HK-2 (cell line): Measurements from ENCODE around the gene NBPF3.
A peak's percentile ranks its signal among the peaks of the same experiment; 100 is the strongest.

ENCODE experiments used
- DNase-seq: peaks from one replicate; pipeline ENCODE4 v3.0.0-alpha.2; 2018; ENCODE audit not compliant: unreplicated experiment

The NBPF3 gene

GRCh38 chr1:21494196-21494595 is 54.3 kb downstream of the NBPF3 start:
- no peak for DNase-seq

- DNase-seq, result no peak
Measured at GRCh38 chr1:21495225-21495820, 55.4 kb downstream of the NBPF3 start.

GRCh38 chr1:21496063-21496462 is 56.1 kb downstream of the NBPF3 start:
- no peak for DNase-seq

GRCh38 chr1:21496886-21497285 is 56.9 kb downstream of the NBPF3 start:
- no peak for DNase-seq

GRCh38 chr1:21497466-21498061 is 57.6 kb downstream of the NBPF3 start:
- DNase-seq, result no peak

GRCh38 chr1:21499283-21499950 is 59.5 kb downstream of the NBPF3 start:
- no peak for DNase-seq

- DNase-seq, result no peak
Measured at GRCh38 chr1:21503706-21504377, 63.9 kb downstream of the NBPF3 start.

GRCh38 chr1:21506804-21507203 is 66.9 kb downstream of the NBPF3 start:
- DNase-seq, result no peak

- DNase-seq, result no peak
Measured at GRCh38 chr1:21507511-21508270, 67.8 kb downstream of the NBPF3 start.

GRCh38 chr1:21508580-21509350 is 68.8 kb downstream of the NBPF3 start:
- peak; percentile 58 for DNase-seq

- no peak for DNase-seq
Measured at GRCh38 chr1:21509351-21510112, 69.6 kb downstream of the NBPF3 start, which contains the start of gene ALPL. ALPL (plus strand) TSS chr1:21509423; CDS start chr1:21554082, 44,659 bp downstream.

GRCh38 chr1:21510113-21510493 is 70.2 kb downstream of the NBPF3 start:
- DNase-seq, result no peak

GRCh38 chr1:21510885-21511578 is 71.1 kb downstream of the NBPF3 start:
- DNase-seq, result no peak

GRCh38 chr1:21511579-21512522 is 71.9 kb downstream of the NBPF3 start:
- DNase-seq, result peak; percentile 72

GRCh38 chr1:21514245-21514644 is 74.3 kb downstream of the NBPF3 start:
- peak; percentile 21 for DNase-seq

GRCh38 chr1:21517161-21517589 is 77.2 kb downstream of the NBPF3 start:
- no peak for DNase-seq

GRCh38 chr1:21517660-21518480 is 77.9 kb downstream of the NBPF3 start:
- no peak for DNase-seq
